Neural progenitor cell (in vitro differentiated cells): ENCODE data around the gene MYO1D.

Experiments used
- CTCF ChIP-seq: fragments of 200-600 bp; sonication (generic); IDR thresholded peaks from 2 replicates; pipeline ENCODE4 v1.5.1; 2017; ENCODE audit warnings: antibody characterized with exemption, mild to moderate bottlenecking
- EZH2phosphoT487 ChIP-seq: fragments of 200-600 bp; sonication (generic); IDR thresholded peaks from 2 replicates; pipeline ENCODE4 v1.6.1; 2017; ENCODE audit warnings: antibody characterized with exemption

- TF ChIP-seq CTCF, result no peak
- no peak for TF ChIP-seq EZH2phosphoT487
Observed at GRCh38 chr17:32854207-32854606, 22.7 kb downstream of the MYO1D start.
